ENCODE measurements around the gene ADSS1.
"Not testable (repeated sequence)": the region's sequence is repeated elsewhere in the genome, so short reads cannot be mapped to it uniquely, and the experiment has no call there.

ADSS1 gene

GRCh38 chr14:104718871-104719270 lies 5.2 kb upstream of the ADSS1 start:
- no peak for DNase-seq

GRCh38 chr14:104719343-104719742 lies 4.7 kb upstream of the ADSS1 start:
- no peak for DNase-seq

- no peak for DNase-seq
Observed at GRCh38 chr14:104721505-104722431, 2.3 kb upstream of the ADSS1 start.

DNA sequence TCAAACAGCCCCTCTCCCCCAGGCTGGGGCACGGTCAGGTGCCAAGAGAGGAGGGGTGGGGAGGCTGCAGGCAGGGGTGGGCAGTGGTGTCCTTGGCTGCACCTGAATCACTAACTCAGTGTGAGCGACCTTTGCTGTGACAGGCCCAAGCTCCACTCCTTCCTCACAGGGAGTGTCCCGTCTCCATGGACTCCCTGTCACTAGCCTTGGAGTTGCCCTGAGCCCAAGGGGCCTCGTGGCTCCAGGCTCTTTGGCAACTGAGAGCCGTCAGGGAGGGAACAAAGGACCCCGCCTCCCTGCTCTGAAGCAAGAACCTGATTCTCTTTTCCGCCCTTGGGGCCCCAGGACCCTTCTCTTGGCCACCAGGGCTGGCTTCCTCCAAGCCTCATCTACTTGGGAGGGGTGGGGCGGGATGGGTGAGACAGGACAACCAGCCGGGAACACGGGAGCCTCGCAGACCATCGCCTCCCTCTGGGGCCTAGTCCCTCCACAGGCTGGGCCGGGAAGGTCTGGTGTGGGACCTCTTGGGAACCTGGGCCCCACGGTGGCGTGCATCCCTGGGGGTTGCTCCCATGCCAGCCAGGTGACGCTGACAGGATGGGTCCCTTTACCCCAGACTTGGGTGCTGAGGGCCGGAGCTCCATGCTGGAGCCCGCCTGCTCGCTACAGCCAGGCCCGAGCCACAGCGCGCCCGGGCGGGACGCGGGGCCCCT lies 935 bp upstream of the ADSS1 start:
- DNase-seq: no peak

GRCh38 chr14:104724407-104724980 lies 465 bp downstream of the ADSS1 start:
- peak in 1 of 2 experiments; percentile 3 for DNase-seq

- no peak for DNase-seq
Observed at GRCh38 chr14:104724981-104725771, 1.1 kb downstream of the ADSS1 start.

DNA sequence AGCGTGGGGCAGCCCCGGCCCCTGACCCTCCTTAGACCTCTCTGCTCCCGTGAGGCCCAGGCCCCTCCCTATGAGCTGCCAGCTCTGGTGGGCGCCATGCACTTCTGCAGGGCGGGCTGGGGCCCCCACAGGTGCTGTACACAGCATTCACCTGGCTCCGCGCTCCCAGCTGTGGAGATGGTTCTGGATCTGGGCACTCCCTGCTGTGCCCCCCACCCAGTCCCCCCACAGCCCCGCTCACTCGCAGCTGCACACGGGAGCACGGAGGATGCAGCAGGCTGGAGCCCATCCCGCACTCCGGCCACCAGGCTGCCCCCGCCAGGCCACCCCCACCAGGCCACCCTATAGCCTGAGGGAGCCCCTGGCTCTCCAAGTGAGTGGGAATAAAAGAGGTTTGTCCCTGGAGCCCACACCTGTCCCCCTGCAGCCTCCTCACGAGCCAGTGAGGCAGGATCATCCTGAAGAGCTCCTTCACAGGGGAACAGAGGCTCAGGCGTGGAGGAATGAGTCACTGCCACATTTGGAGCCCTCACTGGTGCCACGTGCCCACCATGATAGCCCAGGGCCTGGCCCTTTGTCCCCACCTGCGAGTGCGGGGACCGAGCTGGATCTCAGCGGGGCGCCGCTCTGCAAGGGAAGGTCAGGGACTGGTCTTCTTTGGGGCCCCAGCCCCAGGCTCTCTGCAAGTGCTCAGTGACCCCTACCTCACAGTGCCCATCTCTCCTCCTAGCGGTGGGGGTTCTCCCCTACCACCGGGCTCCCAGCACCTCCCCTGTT lies 1.9 kb downstream of the ADSS1 start:
- no peak for DNase-seq

DNA sequence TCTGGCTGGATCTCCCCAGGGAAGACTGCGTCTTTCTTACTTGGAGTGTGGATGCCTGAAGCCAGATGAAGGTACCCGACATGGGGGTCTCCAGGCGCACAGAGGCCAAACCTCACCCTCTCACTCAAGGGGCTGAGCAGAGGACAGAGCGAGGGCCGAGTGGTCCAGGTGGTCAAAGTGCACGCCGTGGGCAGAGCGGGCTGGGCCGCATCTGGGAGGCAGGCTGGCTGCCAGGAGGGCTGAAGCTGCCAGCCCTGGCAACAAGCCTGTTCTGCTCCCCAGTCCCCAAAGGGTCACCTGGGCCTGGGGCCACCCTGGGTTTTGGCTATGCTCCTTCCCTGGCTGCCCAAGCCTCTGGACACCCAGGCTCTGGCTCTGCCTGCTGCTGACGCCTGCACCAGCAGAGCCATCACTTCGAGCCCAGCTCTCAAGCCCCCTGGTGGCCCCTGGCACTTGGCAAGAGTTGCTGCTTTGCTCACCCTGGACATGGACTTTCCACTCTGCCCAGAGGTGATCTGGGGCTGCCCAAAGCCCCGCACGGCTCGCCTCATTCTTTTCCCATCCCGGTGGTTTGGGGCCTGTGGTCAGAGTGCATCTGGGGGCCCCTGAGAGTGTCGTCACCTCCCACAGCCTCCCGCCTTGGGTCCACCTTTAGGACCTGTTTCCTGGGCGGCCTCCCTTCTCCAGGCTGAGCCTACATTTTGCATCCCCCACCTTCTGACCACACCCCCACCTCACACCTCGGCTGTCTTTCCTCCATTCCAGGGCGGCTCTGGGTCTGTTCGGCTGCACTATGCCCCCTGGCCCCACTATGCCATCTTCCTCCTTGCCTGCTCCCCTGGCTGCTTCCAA lies 2.8 kb downstream of the ADSS1 start:
- no peak for DNase-seq

DNA sequence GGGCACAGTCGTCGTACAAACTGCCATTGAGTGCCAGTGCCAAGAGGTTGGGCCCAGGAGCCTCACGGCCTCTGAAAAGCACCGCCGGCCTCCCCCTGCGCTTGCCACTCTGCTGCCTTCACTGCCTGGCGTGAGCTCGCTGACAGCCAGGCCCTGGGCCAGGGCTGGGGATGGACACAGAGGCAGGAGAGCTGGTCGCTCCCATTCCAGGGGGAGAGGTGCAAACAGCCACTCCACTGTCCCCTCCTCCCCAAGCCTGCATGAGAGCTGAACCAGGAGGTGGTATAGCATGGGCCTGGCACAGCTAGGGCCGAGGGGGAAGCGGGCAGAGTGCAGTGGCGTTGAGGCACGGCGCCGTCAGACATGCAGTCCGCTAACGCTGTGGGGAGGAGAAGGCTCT lies 4.6 kb downstream of the ADSS1 start:
- DNase-seq: no peak

DNA sequence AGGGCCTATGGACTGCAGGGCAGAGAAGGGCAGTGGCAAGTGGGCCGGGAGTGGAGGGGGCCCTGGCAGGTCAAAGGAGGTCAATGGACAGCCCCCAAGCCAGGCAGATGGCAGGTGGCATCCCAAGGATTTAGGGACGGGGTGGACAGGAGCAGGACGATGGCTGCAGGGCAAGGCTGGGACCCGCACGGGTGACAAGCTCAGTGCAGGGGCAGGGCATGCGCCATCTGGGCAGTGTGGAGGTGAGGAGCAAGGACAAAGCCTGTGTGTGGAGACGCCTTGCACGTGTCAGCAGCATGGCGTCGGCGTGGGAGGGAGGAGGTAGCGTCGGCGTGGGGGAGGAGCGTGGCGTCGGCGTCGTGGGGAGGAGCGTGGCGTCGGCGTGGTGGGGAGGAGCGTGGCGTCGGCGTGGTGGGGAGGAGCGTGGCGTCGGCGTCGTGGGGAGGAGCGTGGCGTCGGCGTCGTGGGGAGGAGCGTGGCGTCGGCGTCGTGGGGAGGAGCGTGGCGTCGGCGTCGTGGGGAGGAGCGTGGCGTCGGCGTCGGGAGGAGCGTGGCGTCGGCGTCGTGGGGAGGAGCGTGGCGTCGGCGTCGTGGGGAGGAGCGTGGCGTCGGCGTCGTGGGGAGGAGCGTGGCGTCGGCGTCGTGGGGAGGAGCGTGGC lies 5.3 kb downstream of the ADSS1 start:
- not testable (repeated sequence) for DNase-seq

DNA sequence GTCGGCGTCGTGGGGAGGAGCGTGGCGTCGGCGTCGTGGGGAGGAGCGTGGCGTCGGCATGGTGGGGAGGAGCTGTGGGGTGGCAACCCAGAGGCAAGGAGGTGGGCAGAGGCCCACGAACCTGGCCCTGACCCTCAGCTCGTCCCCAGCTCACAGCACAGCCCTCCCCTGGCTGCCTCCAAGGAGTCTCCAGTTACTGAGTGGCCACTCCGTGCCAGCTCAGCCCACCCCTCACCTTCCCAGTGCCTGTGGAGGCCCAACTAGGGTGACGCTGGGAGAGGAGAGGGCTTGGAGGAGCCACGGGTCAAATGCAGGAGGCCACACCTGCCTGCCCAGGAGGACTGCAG lies 5.8 kb downstream of the ADSS1 start:
- DNase-seq: no peak

GRCh38 chr14:104730487-104730886 lies 6.5 kb downstream of the ADSS1 start:
- no peak for DNase-seq

GRCh38 chr14:104731320-104732294 lies 7.6 kb downstream of the ADSS1 start:
- no peak for DNase-seq

GRCh38 chr14:104732355-104732804 lies 8.4 kb downstream of the ADSS1 start:
- no peak for DNase-seq

GRCh38 chr14:104732931-104733681 lies 9.1 kb downstream of the ADSS1 start:
- no peak for DNase-seq

GRCh38 chr14:104734051-104734587 lies 10.1 kb downstream of the ADSS1 start:
- no peak for DNase-seq

- no peak for DNase-seq
Observed at GRCh38 chr14:104734601-104734990, 10.6 kb downstream of the ADSS1 start.
